Small intestine (tissue), 7 donors: Measurements from ENCODE around the gene ERGIC3. TPM values are rescaled to one million over a fixed set of nuclear protein-coding genes. Genes with fewer than 3 reads are reported as not detected.

Experiments used
- DNase-seq, 2 donors: peaks; one replicate each; pipeline versions ENCODE4 v3.0.0 to v3.0.0-alpha.2; 2013
- FAIRE-seq: peaks from 2 replicates; lab custom pipeline; 2012; peaks lifted over from hg19 to GRCh38; lab: Jason Lieb, UNC
- H3K27ac ChIP-seq, 3 donors: one replicate each; pipeline ENCODE4 v1.5.1; 2013; ENCODE audit warnings: low read length in 2 of 3, mild to moderate bottlenecking in 2 of 3, control low read depth in 1 of 3, inconsistent platforms in 1 of 3, low read depth in 1 of 3, moderate library complexity in 1 of 3
- H3K27me3 ChIP-seq, 3 donors: one replicate each; pipeline ENCODE4 v1.6.1; 2013; ENCODE audit warnings: low read length in 3 of 3, inconsistent platforms in 1 of 3; ENCODE audit not compliant: control insufficient read depth in 3 of 3, insufficient read depth in 3 of 3
- H3K36me3 ChIP-seq, 3 donors: one replicate each; pipeline ENCODE4 v1.6.1; 2013; ENCODE audit warnings: low read length in 3 of 3, inconsistent platforms in 1 of 3, low read depth in 1 of 3, mild to moderate bottlenecking in 1 of 3, moderate library complexity in 1 of 3; ENCODE audit not compliant: control insufficient read depth in 3 of 3, insufficient read depth in 2 of 3
- H3K4me1 ChIP-seq, 3 donors: one replicate each; pipeline ENCODE4 v1.6.1; 2013; ENCODE audit warnings: low read length in 2 of 3, inconsistent platforms in 1 of 3, low read depth in 1 of 3, mild to moderate bottlenecking in 1 of 3, moderate library complexity in 1 of 3; ENCODE audit not compliant: control insufficient read depth in 3 of 3, insufficient read depth in 2 of 3
- H3K4me3 ChIP-seq, 3 donors: one replicate each; pipeline ENCODE4 v1.5.1; 2013; ENCODE audit warnings: low read length in 3 of 3, control low read depth in 1 of 3, inconsistent platforms in 1 of 3, low read depth in 1 of 3, mild to moderate bottlenecking in 1 of 3, moderate library complexity in 1 of 3
- H3K9me3 ChIP-seq, 2 donors: one replicate each; pipeline ENCODE4 v1.6.1; 2013; ENCODE audit warnings: low read depth in 1 of 2, low read length in 1 of 2; ENCODE audit not compliant: control insufficient read depth in 2 of 2, insufficient read depth in 1 of 2
- WGBS, 3 donors: extraction: QIAGEN DNeasy Blood & Tissue Kit; methylation state at CpG; one replicate each; pipeline ENCODE4 v1.1.7; 2013; 5-methylcytosine and 5-hydroxymethylcytosine counted together
- polyA plus RNA-seq, 4 donors: library from polyadenylated mRNA; stranded (reverse) in 3 of 4; unstranded in 1 of 4; fragments of 200-250 nt in 3 of 4; fragments of 120-200 nt in 1 of 4; gene quantifications; one replicate each; pipeline versions ENCODE4 v1.2.1 to v1.2.3, GENCODE V29; 2013
- donor health status: healthy with polysubstance abuse.
- donor health status: control.
- donor health status: control.
- donor health status: Bipolar disorder and iron deficiency.
- donor health status: healthy.

The ERGIC3 gene
- polyA plus RNA-seq, 4 donors: 198 to 270 (median 225) TPM

DNA sequence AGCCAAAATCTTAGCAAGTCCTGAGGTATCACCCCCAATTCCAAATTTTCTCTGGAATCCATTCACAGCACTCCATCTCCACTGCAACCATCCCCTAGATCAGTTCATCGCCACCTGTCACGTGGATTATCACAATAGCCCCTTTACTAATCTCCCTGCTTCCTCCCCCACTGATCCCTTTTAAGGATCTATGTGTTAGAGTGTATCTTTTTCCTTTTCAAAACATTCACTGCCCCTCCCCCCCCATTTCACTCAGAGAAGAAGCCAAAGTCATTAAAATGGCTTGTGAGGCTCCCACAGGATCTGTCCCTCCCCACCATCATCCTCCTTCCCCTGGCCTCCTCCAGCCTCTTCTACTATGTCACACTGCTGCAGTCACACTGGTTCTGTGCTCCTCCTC, 55.3 kb downstream of the ERGIC3 start:
- H3K4me1 ChIP-seq: peaks cover 1 to 13% (median 2%) of the 10 kb centered on the region in 3 donors
- no peak overlapping the region for H3K4me3 ChIP-seq
- H3K9me3 ChIP-seq: no peaks in the 10 kb centered on the region
- H3K36me3 ChIP-seq: no peaks in the 10 kb centered on the region
- WGBS, 3 donors: 87 to 96% (median 89%) methylated on average over 2 of the region's 2 CpGs
- H3K27me3 ChIP-seq: peaks cover 0 to 27% (median 6%) of the 10 kb centered on the region in 3 donors
- no peak overlapping the region for H3K27ac ChIP-seq
- FAIRE-seq: no peak
- no peak for DNase-seq

DNA sequence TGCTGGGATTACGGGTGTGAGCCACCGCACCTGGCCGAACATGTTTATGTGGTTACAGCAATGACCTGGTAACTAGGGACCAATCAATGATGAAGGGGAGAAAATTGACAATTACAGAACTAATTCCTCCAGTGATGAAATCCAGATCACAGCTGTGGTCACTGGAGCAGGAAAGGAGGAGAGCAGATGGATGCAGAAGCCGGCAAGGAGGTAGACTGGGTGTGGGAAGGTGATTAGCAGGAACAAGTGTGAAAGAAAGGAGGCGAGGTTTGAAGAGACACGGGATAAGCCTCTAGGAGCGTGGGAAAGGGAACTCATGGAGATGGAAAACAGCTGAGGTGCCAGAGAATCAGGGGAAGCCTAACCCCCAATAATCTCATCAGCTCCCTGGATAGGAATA, 56.6 kb downstream of the ERGIC3 start:
- DNase-seq (no peak), FAIRE-seq (no peak)
- Histone ChIP-seq H3K4me1 (peaks cover 1 to 13% (median 2%) of the 10 kb centered on the region in 3 donors), H3K27ac (no peak overlapping the region), H3K27me3 (peaks cover 0 to 31% (median 6%) of the 10 kb centered on the region in 3 donors), H3K36me3 (no peaks in the 10 kb centered on the region), H3K4me3 (no peak overlapping the region), H3K9me3 (no peaks in the 10 kb centered on the region)
- WGBS, 3 donors: 11 to 58% (median 33%) methylated on average over 7 of the region's 7 CpGs

DNA sequence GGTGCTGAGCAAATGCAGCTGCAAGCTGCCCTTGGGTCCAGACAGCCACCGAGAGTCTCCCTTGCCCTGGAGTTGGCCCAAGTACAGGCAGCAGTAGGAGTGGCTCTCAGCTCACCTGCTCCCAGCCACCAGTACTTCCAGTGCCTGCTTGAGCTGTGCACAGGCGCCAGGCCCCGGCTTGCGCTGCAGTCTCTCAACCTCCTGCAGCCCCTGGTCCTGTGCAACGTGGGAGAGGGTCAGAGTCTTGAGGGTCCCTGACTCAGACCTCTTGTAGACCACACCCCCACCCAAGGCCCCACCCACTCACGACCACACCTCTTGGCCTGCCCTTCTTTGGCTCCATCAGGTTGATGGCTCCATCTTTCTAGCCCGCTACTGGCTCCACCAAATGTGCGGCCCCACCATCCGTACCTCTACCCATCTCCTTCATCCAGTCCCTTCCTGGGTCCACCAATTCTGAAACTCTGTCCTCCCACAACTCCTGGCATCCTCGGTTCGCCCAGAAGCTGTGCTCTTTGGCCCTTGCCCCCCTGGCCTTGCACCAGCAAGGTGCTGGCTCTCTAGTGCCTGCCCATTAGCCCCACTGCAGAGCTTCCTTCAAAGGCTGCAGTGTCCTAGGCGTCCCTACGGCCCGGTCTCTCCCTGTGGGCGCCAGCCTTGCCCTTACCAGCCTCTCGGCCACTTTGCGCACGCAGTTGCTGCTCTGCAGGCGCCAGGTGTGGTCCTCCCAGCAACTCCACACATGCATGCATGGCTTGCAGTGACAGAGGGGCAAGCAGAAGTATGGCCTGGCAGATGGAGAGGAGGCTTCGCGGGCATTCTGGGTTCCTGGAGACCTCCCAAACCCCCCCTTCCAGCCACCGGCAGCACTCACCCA, 57.3 kb downstream of the ERGIC3 start:
- DNase-seq: peak in 1 of 2 donors; percentile 74

DNA sequence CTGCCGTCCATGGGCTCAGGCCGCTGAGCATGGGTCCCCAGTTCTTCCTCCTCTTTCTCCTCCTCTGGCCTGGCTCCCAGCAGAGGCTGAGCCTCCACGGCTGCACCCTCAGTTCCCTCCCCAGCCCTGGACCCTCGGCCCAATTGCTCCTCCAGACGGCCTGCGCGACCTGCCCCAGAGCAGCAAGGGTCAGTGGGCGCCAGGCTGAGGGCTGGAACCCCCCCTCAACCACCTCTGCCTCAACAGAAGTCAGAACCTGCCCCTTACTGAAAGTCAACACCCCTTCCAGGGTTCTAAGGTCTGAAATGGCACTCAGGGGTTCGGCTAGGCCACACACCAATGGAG, 57.9 kb downstream of the ERGIC3 start:
- DNase-seq (no peak), FAIRE-seq (no peak)
- Histone ChIP-seq H3K4me1 (peaks cover 1 to 17% (median 2%) of the 10 kb centered on the region in 3 donors), H3K9me3 (no peaks in the 10 kb centered on the region), H3K4me3 (no peak overlapping the region), H3K36me3 (no peaks in the 10 kb centered on the region), H3K27me3 (peaks cover 0 to 31% (median 6%) of the 10 kb centered on the region in 3 donors), H3K27ac (no peak overlapping the region)
- 83 to 92% (median 92%) methylated on average over 7 to 9 of the region's 9 CpGs for WGBS, 3 donors

More for the DNA sequence above, 57.3 kb downstream of the ERGIC3 start:
- H3K27me3 ChIP-seq: peaks cover 0 to 31% (median 6%) of the 10 kb centered on the region in 3 donors
- H3K4me1 ChIP-seq: peaks cover 1 to 13% (median 2%) of the 10 kb centered on the region in 3 donors
- H3K9me3 ChIP-seq: no peaks in the 10 kb centered on the region
- H3K4me3 ChIP-seq: no peak overlapping the region
- no peak overlapping the region for H3K27ac ChIP-seq
- FAIRE-seq: no peak
- 46 to 74% (median 56%) methylated on average over 22 of the region's 22 CpGs for WGBS, 3 donors
- H3K36me3 ChIP-seq: no peaks in the 10 kb centered on the region

DNA sequence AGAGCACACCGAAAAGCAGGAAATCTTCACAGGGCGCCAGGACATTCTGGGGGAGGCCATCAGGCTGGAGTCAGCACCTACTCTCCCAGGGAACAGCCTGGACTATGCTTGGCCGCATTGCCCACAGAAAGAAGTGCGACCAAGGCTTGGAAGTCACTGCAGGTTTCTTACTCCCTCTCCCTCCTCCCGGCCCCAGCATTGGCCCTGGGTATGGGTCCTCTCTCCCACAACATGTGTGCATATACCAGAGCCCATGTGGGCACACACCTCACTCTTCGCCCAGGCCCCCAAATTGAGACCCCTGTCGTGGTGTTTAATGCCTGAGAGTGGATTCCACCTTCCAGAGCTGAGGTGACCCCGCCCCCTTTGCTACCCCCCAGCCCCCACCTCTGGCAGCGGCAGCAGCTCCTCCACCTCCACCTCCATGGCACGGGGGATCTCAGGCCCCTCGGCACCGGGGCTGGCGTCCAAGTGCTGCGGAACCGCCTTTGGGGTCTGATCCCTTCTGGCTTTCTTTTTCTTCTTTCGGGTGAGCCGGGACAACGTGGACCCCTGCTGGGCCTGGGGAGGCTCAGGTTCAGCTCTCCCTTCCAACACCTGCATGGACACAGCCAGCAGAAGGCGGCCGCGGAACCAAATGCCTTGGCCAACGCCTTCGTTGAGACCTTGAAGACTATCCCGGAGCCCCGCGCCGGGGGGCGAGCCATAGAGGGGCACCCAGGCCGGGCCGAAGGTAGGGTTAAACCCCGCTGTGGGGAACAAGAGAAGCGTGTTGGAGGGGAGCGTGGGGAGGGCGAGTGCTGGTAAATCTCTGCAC, 58.5 kb downstream of the ERGIC3 start:
- WGBS, 3 donors: 30 to 36% (median 30%) methylated on average over 32 to 34 of the region's 34 CpGs
- no peak for DNase-seq

DNA sequence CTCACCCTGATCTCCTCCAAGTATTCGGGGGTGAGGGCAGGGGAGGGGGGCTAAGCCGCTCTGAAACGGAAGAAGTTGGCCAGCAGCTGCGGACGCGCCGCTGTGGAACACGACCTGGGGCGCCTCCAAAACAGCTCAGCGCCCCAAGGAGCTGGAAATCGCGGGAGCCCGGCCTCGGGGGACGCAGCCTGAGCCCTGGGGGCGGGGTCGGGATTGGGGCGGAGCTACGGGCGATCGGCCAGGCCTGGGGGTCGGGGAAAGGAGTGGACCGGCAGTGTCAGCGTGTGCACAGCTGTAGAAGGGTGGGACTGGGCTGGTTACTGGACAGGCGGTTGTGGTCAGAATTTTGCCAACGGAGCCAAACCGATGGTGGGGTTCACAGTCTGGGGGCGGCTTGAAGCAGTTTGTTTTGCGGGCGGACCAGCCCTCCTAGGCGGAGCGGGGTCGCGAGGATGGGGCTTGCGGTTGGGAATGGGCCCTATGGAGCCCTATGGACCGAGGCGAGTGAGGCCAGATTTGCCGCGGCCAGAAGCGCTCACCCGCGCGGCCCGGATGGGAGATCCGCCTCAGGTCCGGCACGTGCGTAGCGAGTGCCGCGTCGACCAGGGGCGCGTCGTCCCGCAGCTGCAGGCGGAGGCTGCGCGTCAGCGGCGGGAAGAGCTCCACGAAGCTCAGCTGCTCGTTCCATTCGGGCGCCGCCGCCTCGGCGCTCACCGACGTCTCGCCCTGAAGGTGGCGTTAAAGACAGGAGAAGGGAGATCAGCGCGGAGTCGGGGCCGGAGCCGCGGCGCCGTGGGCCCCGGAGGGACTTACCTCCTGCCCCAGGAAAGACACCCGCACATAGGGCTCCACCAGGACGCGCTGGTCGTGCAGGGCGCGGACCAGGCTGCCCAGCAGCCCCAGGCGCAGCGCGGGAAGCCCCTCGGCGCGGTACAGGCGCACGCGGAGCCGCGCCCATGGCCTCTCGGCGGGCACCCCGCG, 59.4 kb downstream of the ERGIC3 start:
- Histone ChIP-seq H3K27ac (peak overlapping the region in 1 of 3 donors; percentile 53), H3K9me3 (no peaks in the 10 kb centered on the region), H3K27me3 (peaks cover 0 to 29% (median 6%) of the 10 kb centered on the region in 3 donors), H3K4me3 (peak overlapping the region in 2 of 3 donors; percentile 42 to 48), H3K36me3 (no peaks in the 10 kb centered on the region), H3K4me1 (peaks cover 1 to 17% (median 2%) of the 10 kb centered on the region in 3 donors)
- WGBS, 3 donors: 0 to 1% (median 1%) methylated on average over 86 to 103 of the region's 103 CpGs
- DNase-seq: peak; percentile 76 to 88
- no peak for FAIRE-seq

More for the DNA sequence above, 58.5 kb downstream of the ERGIC3 start:
- H3K27ac ChIP-seq: no peak overlapping the region
- H3K4me1 ChIP-seq: peaks cover 1 to 17% (median 2%) of the 10 kb centered on the region in 3 donors
- H3K4me3 ChIP-seq: peak overlapping the region in 1 of 3 donors; percentile 42
- no peaks in the 10 kb centered on the region for H3K36me3 ChIP-seq
- H3K9me3 ChIP-seq: no peaks in the 10 kb centered on the region
- no peak for FAIRE-seq
- H3K27me3 ChIP-seq: peaks cover 0 to 31% (median 6%) of the 10 kb centered on the region in 3 donors

DNA sequence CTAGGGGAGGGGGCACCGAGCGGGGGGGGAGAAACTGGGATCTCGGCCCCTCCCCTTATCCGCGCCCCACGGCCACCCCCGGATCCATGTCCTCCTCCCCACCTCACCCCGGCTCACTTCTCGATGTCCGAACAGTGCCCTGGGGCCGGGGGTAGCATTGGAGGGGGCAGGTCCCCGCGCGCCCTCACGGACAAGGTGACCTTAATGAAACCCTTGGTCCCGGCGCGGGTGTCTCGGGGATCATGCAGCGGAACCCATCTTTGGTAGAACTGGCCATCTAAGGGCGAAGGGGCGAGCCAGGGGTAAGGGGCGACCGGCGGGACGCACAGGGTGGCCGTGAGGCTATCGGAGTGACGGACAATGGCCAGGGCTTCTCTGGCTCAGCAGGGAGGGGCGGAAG, 60.1 kb downstream of the ERGIC3 start:
- Histone ChIP-seq H3K4me1 (peaks cover 1 to 17% (median 2%) of the 10 kb centered on the region in 3 donors), H3K27me3 (peaks cover 0 to 28% (median 6%) of the 10 kb centered on the region in 3 donors), H3K27ac (peak overlapping the region in 1 of 3 donors; percentile 53), H3K9me3 (no peaks in the 10 kb centered on the region), H3K4me3 (peak overlapping the region in 2 of 3 donors; percentile 42 to 48), H3K36me3 (no peaks in the 10 kb centered on the region)
- FAIRE-seq (no peak), DNase-seq (no peak)
- 31 to 35% (median 34%) methylated on average over 27 to 30 of the region's 30 CpGs for WGBS, 3 donors
